Measurements from ENCODE around the gene HOXA2.

DNA sequence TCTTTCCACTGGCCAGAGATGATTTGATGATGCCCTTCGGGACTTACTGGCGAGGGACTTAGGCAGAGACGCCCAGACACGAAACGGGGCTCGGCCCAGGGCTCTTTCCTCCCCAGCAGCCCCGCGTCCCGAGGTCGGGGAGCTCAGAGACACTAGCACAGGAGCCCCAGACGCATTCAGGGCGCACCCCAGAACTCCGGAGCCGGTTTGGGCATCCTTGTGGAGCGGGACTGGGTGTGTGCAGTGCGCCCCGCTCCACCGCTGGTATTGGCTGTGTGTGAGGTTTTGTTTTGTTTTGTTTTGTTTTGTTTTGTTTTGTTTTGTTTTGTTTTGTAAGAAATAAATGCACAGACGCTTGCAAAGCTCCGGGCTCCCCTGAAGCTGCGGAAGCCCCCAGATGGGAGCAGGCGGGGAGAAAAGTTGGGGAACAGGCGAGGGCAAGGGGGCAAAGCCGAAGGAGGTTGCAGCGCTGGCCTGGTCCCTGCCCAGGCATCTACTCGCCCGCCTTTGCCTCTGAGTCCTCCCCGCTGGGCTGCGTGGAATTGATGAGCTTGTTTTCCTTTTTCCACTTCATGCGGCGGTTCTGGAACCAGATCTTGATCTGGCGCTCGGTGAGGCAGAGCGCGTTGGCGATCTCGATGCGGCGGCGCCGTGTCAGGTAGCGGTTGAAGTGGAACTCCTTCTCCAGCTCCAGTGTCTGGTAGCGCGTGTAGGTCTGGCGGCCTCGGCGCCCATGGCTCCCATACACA, 42.9 kb upstream of the HOXA2 start:
- no peak for TF ChIP-seq CTCF (IDR thresholded peaks at IDR 0.05; ENCODE audit: low read depth, low read length, missing input control)
- TF ChIP-seq TAF1 (conservative IDR thresholded peaks at IDR 0.05) = no peak
- TF ChIP-seq MAX (IDR thresholded peaks at IDR 0.05) = no peak
- no peak for TF ChIP-seq YY1 (IDR thresholded peaks at IDR 0.05)
- no peak for TF ChIP-seq NR2F2 (IDR thresholded peaks at IDR 0.05)
- no peak for TF ChIP-seq RAD21 (IDR thresholded peaks at IDR 0.05)
- TF ChIP-seq HNF4G (IDR thresholded peaks at IDR 0.05) = no peak
- TF ChIP-seq, protein P1, sequence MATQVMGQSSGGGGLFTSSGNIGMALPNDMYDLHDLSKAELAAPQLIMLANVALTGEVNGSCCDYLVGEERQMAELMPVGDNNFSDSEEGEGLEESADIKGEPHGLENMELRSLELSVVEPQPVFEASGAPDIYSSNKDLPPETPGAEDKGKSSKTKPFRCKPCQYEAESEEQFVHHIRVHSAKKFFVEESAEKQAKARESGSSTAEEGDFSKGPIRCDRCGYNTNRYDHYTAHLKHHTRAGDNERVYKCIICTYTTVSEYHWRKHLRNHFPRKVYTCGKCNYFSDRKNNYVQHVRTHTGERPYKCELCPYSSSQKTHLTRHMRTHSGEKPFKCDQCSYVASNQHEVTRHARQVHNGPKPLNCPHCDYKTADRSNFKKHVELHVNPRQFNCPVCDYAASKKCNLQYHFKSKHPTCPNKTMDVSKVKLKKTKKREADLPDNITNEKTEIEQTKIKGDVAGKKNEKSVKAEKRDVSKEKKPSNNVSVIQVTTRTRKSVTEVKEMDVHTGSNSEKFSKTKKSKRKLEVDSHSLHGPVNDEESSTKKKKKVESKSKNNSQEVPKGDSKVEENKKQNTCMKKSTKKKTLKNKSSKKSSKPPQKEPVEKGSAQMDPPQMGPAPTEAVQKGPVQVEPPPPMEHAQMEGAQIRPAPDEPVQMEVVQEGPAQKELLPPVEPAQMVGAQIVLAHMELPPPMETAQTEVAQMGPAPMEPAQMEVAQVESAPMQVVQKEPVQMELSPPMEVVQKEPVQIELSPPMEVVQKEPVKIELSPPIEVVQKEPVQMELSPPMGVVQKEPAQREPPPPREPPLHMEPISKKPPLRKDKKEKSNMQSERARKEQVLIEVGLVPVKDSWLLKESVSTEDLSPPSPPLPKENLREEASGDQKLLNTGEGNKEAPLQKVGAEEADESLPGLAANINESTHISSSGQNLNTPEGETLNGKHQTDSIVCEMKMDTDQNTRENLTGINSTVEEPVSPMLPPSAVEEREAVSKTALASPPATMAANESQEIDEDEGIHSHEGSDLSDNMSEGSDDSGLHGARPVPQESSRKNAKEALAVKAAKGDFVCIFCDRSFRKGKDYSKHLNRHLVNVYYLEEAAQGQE (IDR thresholded peaks at IDR 0.05) = no peak
- no peak for TF ChIP-seq ATF3 (IDR thresholded peaks at IDR 0.05)
- TF ChIP-seq FOXA1 (IDR thresholded peaks at IDR 0.05) = no peak
- no peak for TF ChIP-seq EGR1 (IDR thresholded peaks at IDR 0.05; ENCODE audit: low read depth in 2 of 2)
- TF ChIP-seq HNF4A (conservative IDR thresholded peaks at IDR 0.05) = no peak
- no peak for TF ChIP-seq GABPA (IDR thresholded peaks at IDR 0.05 in 1 of 2, conservative IDR thresholded peaks at IDR 0.05 in 1 of 2)
- TF ChIP-seq SP1 (IDR thresholded peaks at IDR 0.05) = no peak
